NCI-H524 treated with DMSO at 0.1 percent for 48 hours (cell line): ENCODE data around the gene FSTL4.

Experiments used
- DNase-seq: peaks from one replicate; lab custom pipeline; 2025; lab: John Stamatoyannopoulos, UW

Gene FSTL4

DNA sequence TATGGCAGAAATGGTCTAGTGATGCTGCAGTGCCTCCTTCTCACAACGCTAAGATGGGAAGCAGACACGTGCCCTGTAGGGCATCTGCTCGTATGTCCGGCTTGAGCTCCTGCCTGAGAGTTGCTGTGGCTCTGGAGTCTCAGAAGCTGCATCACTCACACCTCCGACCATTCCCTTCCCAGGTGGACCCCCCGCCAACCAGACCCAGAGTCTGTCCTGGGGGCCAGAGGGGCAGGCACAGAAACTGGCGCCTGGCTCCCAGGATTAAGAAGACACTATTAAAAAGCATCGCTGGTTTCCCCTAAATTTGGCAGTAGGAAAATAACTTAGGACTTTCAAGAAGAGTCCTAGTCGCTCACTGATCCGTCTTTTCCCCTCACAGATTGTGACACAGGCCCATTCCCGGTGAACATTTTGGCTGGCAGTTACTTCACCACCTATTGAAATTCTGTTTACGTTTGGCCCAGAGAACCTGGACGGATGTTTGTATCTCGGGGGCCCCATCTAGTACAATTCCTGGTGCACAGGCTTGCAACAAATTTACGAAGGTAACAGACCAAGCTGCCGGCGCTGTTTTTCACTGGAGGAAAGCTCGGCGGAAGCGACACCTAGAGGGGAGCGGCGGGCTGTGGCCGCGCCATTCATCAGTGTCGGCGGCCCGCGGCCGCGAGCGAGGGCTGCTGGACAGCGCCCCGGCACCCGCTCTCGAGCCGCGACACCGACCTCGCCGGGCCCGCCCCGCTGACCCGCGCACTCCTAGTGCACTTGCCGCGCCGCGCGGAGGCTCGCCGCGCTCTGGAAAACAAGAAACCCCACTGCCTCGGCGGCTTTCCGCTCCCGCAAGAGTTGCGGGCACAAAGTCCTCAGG lies 1.6 kb downstream of the FSTL4 start:
- DNase-seq = no peak

DNA sequence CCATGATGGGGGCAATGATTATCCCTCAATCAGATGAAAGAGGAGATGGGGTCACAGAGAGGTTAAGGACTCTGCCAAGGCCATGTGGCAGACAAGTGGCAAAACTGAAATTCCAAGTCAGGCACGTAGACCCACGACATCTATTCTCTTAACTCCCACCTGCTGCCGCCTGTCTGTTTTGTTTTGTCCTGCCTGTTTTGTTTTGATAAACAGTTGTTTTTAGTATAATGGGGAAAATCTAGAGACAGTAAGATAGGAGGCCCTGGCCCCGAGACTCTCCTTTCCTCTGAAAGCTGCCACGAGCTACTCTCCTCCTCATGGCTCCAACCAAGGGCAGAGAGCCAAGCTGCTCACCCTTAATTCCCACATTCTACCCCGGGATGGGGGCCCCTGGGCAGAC lies 4.9 kb downstream of the FSTL4 start:
- peak; percentile 85 for DNase-seq

- DNase-seq = no peak
Observed at GRCh38 chr5:133606835-133607234, 5.5 kb downstream of the FSTL4 start.

DNA sequence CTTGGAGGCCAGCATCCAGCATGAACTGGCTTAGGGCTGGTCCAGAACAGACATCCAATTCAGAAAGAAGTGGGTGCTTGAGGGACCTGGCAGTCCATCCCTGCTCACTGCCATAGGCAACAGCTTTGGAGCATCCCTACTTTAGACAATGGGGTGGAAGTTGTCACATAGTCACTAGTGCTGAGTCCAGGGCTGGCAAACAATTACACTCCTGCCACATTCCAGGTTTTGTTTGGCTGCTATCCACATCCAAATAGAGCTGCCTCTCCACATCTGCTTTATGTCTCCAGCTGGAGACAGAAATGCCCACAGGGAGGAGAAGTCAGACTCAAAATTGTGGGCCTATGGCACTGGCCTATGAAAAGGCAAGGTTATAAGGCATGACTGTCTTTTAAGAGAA lies 7.0 kb downstream of the FSTL4 start:
- DNase-seq = no peak

GRCh38 chr5:133603711-133604110 lies 8.6 kb downstream of the FSTL4 start:
- DNase-seq = no peak

DNA sequence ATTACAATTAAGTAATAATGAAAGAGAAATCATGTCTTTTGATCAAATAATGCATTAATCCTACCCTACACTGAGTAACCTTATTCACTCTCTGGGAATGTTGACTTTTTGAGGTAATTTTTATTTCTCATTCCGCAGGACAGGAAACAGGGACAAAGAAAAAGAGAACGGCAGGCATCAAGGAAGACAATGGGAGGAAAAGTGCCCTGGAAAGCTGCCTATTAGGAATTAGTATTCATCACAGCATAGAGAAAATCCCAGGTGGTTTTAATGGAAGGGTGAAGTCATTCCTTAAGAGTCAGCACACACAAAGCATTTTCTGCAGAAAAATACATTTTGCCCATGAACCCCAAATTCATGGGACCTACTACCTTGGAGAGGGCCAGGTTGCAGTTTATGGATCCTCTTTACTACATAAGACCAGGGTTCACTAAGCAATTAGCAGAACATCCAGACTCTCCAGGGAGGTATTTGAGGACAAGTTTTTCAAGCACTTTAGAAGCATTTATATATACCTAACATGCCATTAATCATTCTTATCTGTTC lies 9.4 kb downstream of the FSTL4 start:
- DNase-seq = no peak

- DNase-seq = no peak
Observed at GRCh38 chr5:133599600-133599999, 12.7 kb downstream of the FSTL4 start.

- DNase-seq = no peak
Observed at GRCh38 chr5:133599044-133599443, 13.3 kb downstream of the FSTL4 start.

DNA sequence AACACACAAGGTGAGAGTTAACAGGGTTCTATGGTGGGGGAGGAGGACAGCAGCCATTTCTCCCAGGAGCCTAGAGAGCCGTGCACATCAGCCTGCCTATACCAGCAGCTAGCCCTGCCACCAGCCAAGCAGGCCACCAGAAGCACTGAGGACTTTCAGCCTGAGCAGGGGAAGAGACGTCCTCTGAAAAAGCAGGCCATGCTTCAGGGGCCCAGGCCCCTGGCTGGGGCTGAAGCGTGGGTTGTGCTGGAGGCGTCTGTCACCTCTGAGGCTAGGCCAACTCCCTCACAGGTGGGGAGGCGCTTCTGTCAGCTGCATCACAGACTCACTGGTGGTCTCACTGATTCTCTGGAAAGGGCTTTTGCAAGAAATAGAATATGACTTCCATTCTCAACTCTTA lies 16.3 kb downstream of the FSTL4 start:
- no peak for DNase-seq

DNA sequence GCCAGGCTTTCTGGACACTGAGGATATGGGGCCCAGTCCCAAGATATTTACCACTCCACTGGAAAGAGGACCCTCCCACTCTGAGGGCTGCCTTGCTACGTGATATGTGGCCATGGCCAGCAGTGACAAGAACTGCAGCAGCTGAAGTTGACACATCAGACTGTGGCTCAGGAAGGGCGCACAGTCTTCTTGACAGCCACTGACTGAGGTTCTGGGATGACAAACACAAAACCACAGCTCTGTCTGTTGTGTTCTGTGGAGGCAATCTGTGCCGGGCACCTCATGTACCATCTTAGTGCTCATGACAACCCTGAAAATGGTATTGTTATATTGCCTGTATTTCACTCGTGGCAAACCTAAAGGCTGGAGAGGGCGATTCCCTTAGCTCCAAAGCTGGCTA lies 16.9 kb downstream of the FSTL4 start:
- no peak for DNase-seq

GRCh38 chr5:133589286-133589685 lies 23.1 kb downstream of the FSTL4 start:
- no peak for DNase-seq

DNA sequence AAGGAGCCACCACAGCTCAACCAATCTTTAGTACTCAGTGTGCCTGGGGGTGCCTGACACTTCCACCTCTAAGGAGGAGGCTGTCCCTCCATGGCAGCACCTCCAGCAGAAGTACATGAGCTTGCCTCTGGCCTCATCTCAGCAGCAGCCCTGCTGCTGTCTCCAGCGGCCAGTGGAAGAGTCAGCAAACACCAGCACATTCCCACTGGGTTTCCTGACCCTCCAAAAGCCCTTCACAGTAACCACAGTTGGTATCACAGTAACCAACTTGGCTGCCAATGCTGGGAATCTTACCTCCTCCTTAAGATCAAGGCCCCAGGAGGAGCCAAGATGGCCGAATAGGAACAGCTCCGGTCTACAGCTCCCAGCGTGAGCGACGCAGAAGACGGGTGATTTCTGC lies 29.4 kb downstream of the FSTL4 start:
- DNase-seq = no peak

DNA sequence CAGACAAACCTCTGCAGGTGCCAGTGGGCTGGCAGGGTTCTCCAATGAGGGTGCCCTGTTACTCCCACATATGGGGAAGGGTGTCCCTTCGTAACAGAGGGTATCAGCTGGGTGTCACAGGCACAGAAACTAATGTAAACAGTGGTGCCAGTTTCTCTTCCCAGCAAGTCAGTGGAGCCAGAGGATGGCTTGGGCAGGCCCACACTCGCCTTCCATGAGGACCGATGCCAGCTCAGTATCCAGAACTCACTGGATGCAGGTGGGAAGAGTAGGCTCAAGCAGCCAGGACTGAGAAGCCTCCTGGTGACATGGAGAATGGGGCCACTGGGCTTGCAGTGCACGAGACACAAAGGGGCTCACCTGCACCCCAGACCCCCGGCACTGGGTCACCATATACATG lies 30.4 kb downstream of the FSTL4 start:
- no peak for DNase-seq

DNA sequence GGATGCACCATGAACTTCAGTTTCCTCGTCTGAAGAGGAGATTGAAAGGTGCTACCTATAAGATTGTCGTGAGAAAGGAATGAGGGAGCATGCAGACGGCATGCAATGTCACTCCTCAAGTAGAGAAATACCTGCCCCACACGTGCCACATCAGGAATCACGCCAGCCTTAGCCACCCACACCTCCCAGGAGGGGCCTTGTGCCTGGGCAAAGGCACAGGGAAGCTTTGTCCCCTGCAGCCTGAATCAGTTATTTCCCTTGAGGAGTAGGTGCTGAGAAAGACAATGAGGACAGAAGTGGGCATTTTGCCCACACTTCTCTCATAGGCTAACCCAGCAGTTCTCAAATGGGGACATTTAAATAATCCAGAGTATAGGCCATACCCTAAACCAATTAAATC lies 31.0 kb downstream of the FSTL4 start:
- no peak for DNase-seq

DNA sequence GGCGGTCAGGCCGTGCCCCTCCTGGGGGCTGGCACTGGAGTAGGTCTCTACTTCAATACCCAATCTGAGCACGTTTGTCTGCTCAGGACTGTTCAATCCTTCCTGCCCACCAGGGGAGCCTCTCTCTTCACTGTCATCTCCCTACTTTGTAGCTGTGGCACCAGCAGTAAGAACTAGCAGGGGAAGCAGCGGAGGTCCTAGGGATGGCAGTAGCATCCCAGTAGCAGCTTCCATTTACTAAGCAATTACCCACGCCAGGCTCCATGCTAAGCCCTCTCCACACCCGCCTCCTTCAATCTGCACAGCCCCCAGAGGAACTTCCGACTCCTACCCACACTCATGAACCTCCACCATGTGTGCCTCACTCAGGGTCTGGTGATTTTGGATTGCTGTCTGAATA lies 31.7 kb downstream of the FSTL4 start:
- DNase-seq = no peak

DNA sequence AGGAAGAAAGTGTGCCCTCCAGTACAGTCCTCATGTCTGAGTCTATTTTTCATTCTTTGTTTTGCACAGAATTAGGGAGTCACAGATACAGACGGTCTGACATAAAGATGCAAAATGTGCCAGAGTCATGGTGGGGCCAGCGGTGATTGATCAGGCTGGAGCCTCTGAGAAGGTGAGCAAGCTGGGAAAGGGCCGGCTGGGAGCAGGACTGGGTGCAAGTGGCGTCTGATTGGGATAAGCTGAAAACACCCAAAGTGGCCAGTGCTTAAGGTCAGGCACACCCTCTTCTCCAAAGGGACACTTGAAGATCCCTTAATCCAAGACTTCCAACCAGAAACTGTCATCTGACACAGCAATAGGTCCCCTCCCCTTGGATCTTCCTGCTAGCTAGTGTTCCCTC lies 32.6 kb downstream of the FSTL4 start:
- DNase-seq = no peak

DNA sequence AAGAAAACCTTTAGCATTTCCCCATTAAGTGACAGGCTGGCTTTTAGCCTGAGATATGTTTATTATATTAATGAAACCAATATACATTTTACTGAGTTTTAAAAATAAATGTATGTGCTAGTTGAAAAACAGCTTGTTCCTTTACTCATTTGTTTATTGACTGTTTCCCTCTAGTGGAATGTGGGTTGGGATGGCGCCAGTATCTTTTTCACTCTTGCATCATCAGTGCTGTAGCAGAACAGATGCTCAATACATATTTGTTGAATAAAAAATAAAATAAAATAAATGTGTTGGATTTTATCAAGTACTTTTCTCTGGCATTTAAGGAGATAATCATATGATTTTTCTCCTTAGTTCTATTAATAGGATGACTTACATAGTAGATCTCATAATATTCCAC lies 43.0 kb downstream of the FSTL4 start:
- no peak for DNase-seq

DNA sequence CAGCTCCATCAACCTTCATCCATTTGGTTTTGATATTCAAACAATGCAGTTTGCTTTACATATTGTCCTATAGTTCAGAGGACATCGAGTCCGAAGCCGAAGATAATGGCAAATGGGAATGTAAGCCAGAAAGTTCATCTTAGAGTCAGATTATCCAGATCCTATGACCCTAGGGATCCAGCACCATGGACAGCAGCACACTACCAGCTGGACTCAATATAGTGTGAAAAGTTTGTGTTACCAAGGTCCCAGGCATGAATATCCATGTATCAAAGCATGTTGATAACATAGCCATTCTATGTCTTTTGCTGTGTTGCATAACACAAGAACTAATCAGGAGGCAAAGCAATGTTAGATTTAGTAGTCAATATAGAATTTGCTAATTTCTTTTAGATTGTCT lies 46.3 kb downstream of the FSTL4 start:
- no peak for DNase-seq

- DNase-seq = no peak
Observed at GRCh38 chr5:133564921-133565565, 47.3 kb downstream of the FSTL4 start.

GRCh38 chr5:133562554-133562953 lies 49.8 kb downstream of the FSTL4 start:
- DNase-seq = no peak

DNA sequence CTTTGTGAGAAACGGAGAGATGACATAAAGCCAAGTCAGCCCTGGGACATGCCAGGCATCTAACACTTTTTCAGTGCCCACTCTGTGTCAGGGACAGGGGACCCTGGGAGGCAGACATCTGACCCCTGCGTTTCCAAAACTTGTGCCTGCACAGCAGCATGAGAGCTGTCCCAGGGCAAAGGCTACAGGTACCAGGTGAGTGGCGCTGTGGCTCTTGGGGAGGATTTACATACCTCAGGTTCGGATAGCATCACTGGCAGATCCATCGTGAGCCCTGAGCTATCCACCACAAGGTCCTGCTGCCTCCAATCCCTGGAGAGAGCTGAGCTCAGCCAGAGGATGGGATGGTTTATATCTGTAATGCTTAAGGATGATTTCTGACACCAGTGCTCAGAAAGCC lies 52.4 kb downstream of the FSTL4 start:
- DNase-seq = no peak

DNA sequence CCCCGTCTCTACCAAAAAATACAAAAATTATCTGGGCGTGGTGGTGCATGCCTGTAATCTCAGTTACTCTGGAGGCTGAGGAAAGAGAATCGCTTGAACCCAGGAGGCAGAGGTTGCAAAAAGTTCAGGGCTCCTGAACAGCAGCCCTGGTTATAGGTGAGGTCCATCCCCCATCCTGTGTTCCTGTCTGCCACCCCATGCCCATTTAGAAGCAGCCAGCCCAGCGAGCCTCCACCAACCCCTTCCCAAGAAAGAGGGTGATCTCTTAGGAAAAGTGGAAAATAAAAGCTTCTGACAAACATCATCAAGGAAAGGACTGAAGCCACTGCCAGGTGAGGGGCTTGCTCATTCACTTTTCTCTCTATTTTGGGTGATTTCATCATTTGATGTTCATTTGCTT lies 55.8 kb downstream of the FSTL4 start:
- DNase-seq = no peak

DNA sequence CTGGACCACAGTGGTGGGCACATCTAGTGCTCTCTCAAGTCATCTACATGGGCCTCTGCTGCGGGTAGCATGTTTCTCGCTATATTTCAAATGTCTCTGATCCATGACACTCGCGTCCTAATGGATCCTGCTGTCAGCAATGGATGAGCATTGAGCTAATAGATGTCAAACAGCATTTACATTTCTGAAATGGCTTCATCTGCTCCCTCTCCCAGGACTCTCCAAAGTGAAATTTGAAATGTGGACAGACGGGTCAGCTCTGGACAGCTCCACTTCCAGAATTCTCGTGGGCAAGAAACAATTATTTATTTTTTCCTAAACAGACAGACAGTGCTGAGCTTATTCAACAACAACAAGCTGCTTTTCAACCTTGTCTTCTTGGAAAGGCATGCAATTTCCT lies 58.1 kb downstream of the FSTL4 start:
- DNase-seq = no peak
